Measurements from ENCODE around the gene TRPM1. TPM values are rescaled to one million over a fixed set of nuclear protein-coding genes. Genes with fewer than 3 reads are reported as not detected.
A peak's percentile ranks its signal among the peaks of the same experiment; 100 is the strongest.

Gene TRPM1
- total RNA-seq, 4 donors from 2014 or later = not detected

DNA sequence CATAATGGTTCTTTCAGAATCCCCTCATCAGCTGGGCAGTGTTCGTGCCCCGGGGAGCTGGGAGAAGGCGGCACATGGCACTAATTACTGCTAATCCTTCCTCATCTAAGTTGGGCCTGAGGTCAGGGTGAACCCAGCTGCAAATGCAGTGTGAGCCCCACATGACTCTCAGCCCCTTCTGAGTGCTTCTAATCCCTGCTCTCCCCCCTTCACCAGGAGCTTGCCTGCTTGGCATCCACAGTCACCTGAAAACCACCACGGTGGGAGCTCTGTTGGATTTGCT lies 455 bp upstream of the TRPM1 start:
- intact Hi-C loops (cut with DNase I) = no loop called here
- Histone ChIP-seq H3K27me3 (peaks cover 0 to 6% (median 0%) of the 10 kb centered on the region in 4 donors), H3K9me3 (no peaks in the 10 kb centered on the region), H3K27ac (replicated peaks in 1 of 4) (no peak overlapping the region), H3K4me1 (no peaks in the 10 kb centered on the region), H3K4me3 (no peak overlapping the region), H3K36me3 (no peaks in the 10 kb centered on the region)
- WGBS = 66% methylated on average over 4 of the region's 4 CpGs
- peak; percentile 47 for DNase-seq (ENCODE audit: extremely low spot score)
- TF ChIP-seq POLR2AphosphoS5 (IDR thresholded peaks at IDR 0.05) (no peak), POLR2A (IDR thresholded peaks at IDR 0.05; ENCODE audit: low read depth) (no peak), EP300 (IDR thresholded peaks at IDR 0.05) (no peak)
- TF ChIP-seq, protein P1, sequence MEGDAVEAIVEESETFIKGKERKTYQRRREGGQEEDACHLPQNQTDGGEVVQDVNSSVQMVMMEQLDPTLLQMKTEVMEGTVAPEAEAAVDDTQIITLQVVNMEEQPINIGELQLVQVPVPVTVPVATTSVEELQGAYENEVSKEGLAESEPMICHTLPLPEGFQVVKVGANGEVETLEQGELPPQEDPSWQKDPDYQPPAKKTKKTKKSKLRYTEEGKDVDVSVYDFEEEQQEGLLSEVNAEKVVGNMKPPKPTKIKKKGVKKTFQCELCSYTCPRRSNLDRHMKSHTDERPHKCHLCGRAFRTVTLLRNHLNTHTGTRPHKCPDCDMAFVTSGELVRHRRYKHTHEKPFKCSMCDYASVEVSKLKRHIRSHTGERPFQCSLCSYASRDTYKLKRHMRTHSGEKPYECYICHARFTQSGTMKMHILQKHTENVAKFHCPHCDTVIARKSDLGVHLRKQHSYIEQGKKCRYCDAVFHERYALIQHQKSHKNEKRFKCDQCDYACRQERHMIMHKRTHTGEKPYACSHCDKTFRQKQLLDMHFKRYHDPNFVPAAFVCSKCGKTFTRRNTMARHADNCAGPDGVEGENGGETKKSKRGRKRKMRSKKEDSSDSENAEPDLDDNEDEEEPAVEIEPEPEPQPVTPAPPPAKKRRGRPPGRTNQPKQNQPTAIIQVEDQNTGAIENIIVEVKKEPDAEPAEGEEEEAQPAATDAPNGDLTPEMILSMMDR (IDR thresholded peaks at IDR 0.05) = no peak

DNA sequence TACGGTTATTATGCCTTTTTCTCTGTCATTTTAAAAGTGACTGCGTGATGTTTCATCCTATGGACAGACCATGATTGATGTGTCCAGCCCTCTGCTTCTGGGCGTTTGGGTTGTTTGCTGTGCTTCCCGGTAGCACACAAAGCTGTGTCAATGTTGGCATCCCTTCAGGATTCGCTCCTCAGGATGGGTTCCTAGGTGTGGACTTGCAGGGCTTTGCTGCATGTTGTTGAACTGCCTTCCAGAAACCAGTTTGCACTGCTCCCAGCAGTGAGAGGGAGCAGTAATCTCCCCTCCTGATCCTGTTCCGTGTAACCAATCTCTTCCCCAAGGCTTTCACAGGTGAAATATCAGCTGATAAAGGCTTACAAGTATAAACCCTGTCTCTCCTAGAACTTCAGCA lies 787 bp downstream of the TRPM1 start:
- H3K4me1 ChIP-seq = no peaks in the 10 kb centered on the region
- no peaks in the 10 kb centered on the region for H3K9me3 ChIP-seq
- H3K27ac ChIP-seq (replicated peaks in 1 of 4) = no peak overlapping the region
- H3K27me3 ChIP-seq = peaks cover 0 to 6% (median 0%) of the 10 kb centered on the region in 4 donors
- TF ChIP-seq EP300 (IDR thresholded peaks at IDR 0.05) (no peak), POLR2AphosphoS5 (IDR thresholded peaks at IDR 0.05) (no peak), POLR2A (IDR thresholded peaks at IDR 0.05; ENCODE audit: low read depth) (no peak)
- TF ChIP-seq, protein P1 (IDR thresholded peaks at IDR 0.05) = no peak
- H3K36me3 ChIP-seq = no peaks in the 10 kb centered on the region
- 79% methylated on average over 6 of the region's 6 CpGs for WGBS
- DNase-seq (ENCODE audit: extremely low spot score) = no peak
- H3K4me3 ChIP-seq = no peak overlapping the region
- intact Hi-C loops (cut with DNase I) = no loop called here

- TF ChIP-seq, protein P1 (IDR thresholded peaks at IDR 0.05) = no peak
- TF ChIP-seq EP300 (IDR thresholded peaks at IDR 0.05) (no peak), POLR2AphosphoS5 (IDR thresholded peaks at IDR 0.05) (no peak), POLR2A (IDR thresholded peaks at IDR 0.05; ENCODE audit: low read depth) (no peak)
- no peaks in the 10 kb centered on the region for H3K4me1 ChIP-seq
- 82% methylated on average over 4 of the region's 4 CpGs for WGBS
- no peak overlapping the region for H3K4me3 ChIP-seq
- intact Hi-C loops (cut with DNase I) = no loop called here
- peak; percentile 89 for DNase-seq (ENCODE audit: extremely low spot score)
- H3K27me3 ChIP-seq = peaks cover 0 to 6% (median 0%) of the 10 kb centered on the region in 4 donors
- H3K9me3 ChIP-seq = no peaks in the 10 kb centered on the region
- H3K36me3 ChIP-seq = no peaks in the 10 kb centered on the region
- no peak overlapping the region for H3K27ac ChIP-seq (replicated peaks in 1 of 4)
Observed at GRCh38 chr15:31098953-31099740, 2.4 kb downstream of the TRPM1 start.

DNA sequence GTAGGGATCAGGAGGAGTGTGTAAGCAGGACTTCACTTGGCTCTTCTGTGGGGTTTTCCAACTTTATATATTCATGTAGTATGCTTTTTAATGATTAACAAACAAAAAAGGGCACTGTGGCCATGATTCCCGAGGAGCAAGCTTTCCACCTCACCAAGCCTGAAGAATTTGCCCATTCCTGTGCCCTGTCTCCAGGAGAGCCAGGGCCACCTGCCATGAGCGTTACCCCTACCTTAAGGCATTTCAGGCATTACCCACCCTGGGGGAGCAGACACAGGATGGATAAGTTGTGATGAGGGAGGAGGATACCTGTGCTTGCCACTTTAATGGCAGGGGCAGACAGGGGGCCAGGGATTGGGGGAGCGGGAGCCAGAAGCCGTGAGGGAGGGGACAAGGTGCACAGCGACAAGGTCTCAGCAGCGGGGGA lies 3.0 kb downstream of the TRPM1 start:
- no peaks in the 10 kb centered on the region for H3K9me3 ChIP-seq
- H3K27me3 ChIP-seq = peaks cover 0 to 6% (median 0%) of the 10 kb centered on the region in 4 donors
- no peak overlapping the region for H3K27ac ChIP-seq (replicated peaks in 1 of 4)
- WGBS = 69% methylated on average over 6 of the region's 6 CpGs
- no peak for TF ChIP-seq EP300 (IDR thresholded peaks at IDR 0.05)
- TF ChIP-seq, protein P1 (IDR thresholded peaks at IDR 0.05) = no peak
- TF ChIP-seq POLR2A (IDR thresholded peaks at IDR 0.05; ENCODE audit: low read depth) = no peak
- no peak for TF ChIP-seq POLR2AphosphoS5 (IDR thresholded peaks at IDR 0.05)
- intact Hi-C loops (cut with DNase I) = no loop called here
- no peaks in the 10 kb centered on the region for H3K36me3 ChIP-seq
- H3K4me1 ChIP-seq = no peaks in the 10 kb centered on the region
- H3K4me3 ChIP-seq = no peak overlapping the region
- no peak for DNase-seq (ENCODE audit: extremely low spot score)

- Histone ChIP-seq H3K4me1 (no peaks in the 10 kb centered on the region), H3K27me3 (peaks cover 0 to 6% (median 0%) of the 10 kb centered on the region in 4 donors), H3K9me3 (no peaks in the 10 kb centered on the region), H3K27ac (replicated peaks in 1 of 4) (no peak overlapping the region), H3K4me3 (no peak overlapping the region), H3K36me3 (no peaks in the 10 kb centered on the region)
- intact Hi-C loops (cut with DNase I) = no loop called here
- no peak for TF ChIP-seq POLR2AphosphoS5 (IDR thresholded peaks at IDR 0.05)
- no peak for TF ChIP-seq EP300 (IDR thresholded peaks at IDR 0.05)
- TF ChIP-seq, protein P1 (IDR thresholded peaks at IDR 0.05) = no peak
- no peak for TF ChIP-seq POLR2A (IDR thresholded peaks at IDR 0.05; ENCODE audit: low read depth)
- DNase-seq (ENCODE audit: extremely low spot score) = no peak
- WGBS = 89% methylated on average over 5 of the region's 5 CpGs
Observed at GRCh38 chr15:31096563-31096962, 5.0 kb downstream of the TRPM1 start.
